ENCODE results near the gene MAP4K3.

MAP4K3 gene

DNA sequence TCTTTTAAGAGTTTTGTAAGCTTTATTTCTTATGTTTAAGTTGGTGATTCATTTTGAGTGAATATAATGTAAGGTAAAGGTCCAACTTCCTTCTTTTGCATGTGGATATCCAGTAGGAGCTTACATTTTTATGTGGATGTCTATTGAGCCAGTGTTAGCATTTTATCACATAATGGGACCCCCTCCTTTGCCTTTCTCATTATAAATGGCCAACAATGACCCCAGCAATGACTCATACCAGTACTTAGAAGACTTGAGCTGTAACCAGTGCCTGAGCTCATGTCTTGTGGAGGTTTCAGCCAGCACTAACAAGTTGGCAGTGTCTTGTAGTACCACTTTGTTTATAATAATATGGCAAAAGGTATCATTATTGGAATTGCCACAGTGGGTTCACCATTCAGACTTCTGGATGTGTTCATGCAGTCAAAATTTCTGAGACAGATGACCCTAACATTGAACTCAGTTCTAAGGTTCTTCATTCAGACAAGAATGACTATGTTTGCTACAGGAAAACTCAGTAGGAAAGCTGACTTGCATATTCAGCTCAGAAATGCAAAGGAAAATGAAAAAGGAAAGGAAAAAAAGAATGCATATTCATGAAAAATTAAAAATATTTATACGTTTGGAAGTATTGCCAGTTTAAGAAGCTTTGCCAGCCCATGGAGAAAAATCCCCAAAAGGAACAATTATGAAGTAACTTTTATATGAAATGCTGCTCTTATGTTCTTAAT, 234.3 kb downstream of the MAP4K3 start:
- DNase-seq (ENCODE audit: low spot score), result no peak
- FAIRE-seq, result no peak
